Keratinocyte (primary cell): ENCODE data around the gene UGT1A4. TPM values are rescaled to one million over a fixed set of nuclear protein-coding genes. Genes with fewer than 3 reads are reported as not detected.

Experiments used
- DNase-seq: peaks from one replicate; pipeline ENCODE4 v3.0.0-alpha.2; 2011; ENCODE audit warnings: low read depth, missing footprints, low spot score
- FAIRE-seq: peaks from 2 replicates; lab custom pipeline; 2011; peaks lifted over from hg19 to GRCh38; lab: Jason Lieb, UNC
- H2AFZ ChIP-seq: 2 replicates; pipeline ENCODE4 v1.6.0; 2012; ENCODE audit warnings: low read length, control low read depth, inconsistent platforms; ENCODE audit not compliant: control insufficient read depth
- H3K27ac ChIP-seq: 2 replicates; pipeline ENCODE4 v1.5.1; 2011; ENCODE audit warnings: low read length; ENCODE audit not compliant: control insufficient read depth, insufficient read depth
- H3K27me3 ChIP-seq: 3 replicates; pipeline ENCODE4 v1.6.0; 2011; ENCODE audit warnings: low read length; ENCODE audit not compliant: control insufficient read depth, insufficient read depth; ENCODE audit errors: extremely low read depth
- H3K36me3 ChIP-seq, 2 experiments: 2 replicates in 1 of 2; 3 replicates in 1 of 2; pipeline ENCODE4 v1.5.1; 2011; ENCODE audit warnings: low read length in 2 of 2, mild to moderate bottlenecking in 1 of 2; ENCODE audit not compliant: control insufficient read depth in 2 of 2, insufficient read depth in 2 of 2; ENCODE audit errors: extremely low read depth in 1 of 2
- H3K4me1 ChIP-seq: 3 replicates; pipeline ENCODE4 v1.5.1; 2011; ENCODE audit warnings: low read length; ENCODE audit not compliant: control insufficient read depth, insufficient read depth; ENCODE audit errors: extremely low read depth
- H3K4me2 ChIP-seq: 3 replicates; pipeline ENCODE4 v1.6.0; 2011; ENCODE audit warnings: low read depth, low read length; ENCODE audit not compliant: control insufficient read depth, insufficient read depth; ENCODE audit errors: extremely low read depth
- H3K4me3 ChIP-seq, 3 experiments: fragments of 200-600 bp in 1 of 3; sonication (generic) in 1 of 3; 2 replicates in 2 of 3; 3 replicates in 1 of 3; pipeline ENCODE4 v1.5.1; 2011 to 2016; ENCODE audit warnings: low read length in 3 of 3, mild to moderate bottlenecking in 3 of 3, control low read depth in 2 of 3, inconsistent platforms in 1 of 3, low read depth in 1 of 3, mixed read lengths in 1 of 3, mixed run types in 1 of 3, moderate library complexity in 1 of 3; ENCODE audit not compliant: control insufficient read depth in 2 of 3, insufficient read depth in 2 of 3; ENCODE audit errors: extremely low read depth in 1 of 3
- H3K79me2 ChIP-seq: 2 replicates; pipeline ENCODE4 v1.6.0; 2012; ENCODE audit warnings: low read length; ENCODE audit not compliant: control insufficient read depth, insufficient read depth
- H3K9ac ChIP-seq: 3 replicates; pipeline ENCODE4 v1.6.0; 2011; ENCODE audit warnings: low read length; ENCODE audit not compliant: control insufficient read depth, insufficient read depth; ENCODE audit errors: extremely low read depth
- H3K9me1 ChIP-seq: 3 replicates; pipeline ENCODE4 v1.6.0; 2011; ENCODE audit warnings: low read length; ENCODE audit not compliant: control insufficient read depth, insufficient read depth; ENCODE audit errors: extremely low read depth
- H3K9me3 ChIP-seq: 2 replicates; pipeline ENCODE4 v1.5.1; 2012; ENCODE audit warnings: low read depth, low read length; ENCODE audit not compliant: control insufficient read depth
- H4K20me1 ChIP-seq: 3 replicates; pipeline ENCODE4 v1.6.0; 2011; ENCODE audit warnings: low read length; ENCODE audit not compliant: control insufficient read depth, insufficient read depth; ENCODE audit errors: extremely low read depth
- EZH2 ChIP-seq: IDR thresholded peaks from one replicate; pipeline ENCODE4 v1.6.1; 2012; ENCODE audit warnings: inconsistent platforms, mild to moderate bottlenecking, low read length, moderate library complexity
- dilution Hi-C: fragments of 300-500 bp; cut with MboI; formaldehyde crosslinking; loops from one replicate; pipeline ENCODE4 v1.7.0; 2020; ENCODE audit warnings: low sequenced_read_pairs; ENCODE audit not compliant: extremely low pct_ligation_motif_present
- polyA plus RNA-seq, 5 experiments: library from polyadenylated mRNA; depleted of rRNA in 3 of 5; stranded (reverse) in 3 of 5; stranded (forward) in 1 of 5; unstranded in 1 of 5; fragments of >200 nt; gene quantifications; 1 replicate in 1 of 5; 2 replicates in 3 of 5; 3 replicates in 1 of 5; pipeline versions ENCODE4 v1.2.1 to v1.2.3, GENCODE V29; 2011 to 2012; ENCODE audit warnings: missing spikeins in 2 of 5, low read depth in 1 of 5, low replicate concordance in 1 of 5
- TF ChIP-seq, protein P1 (sequence below), 3 experiments: IDR thresholded peaks in 1 of 3; conservative IDR thresholded peaks in 1 of 3; optimal IDR thresholded peaks in 1 of 3; 2 replicates in 2 of 3; 3 replicates in 1 of 3; pipeline versions ENCODE3 to v1.5.1; 2011; ENCODE audit warnings: low read length in 3 of 3, mild to moderate bottlenecking in 3 of 3, moderate library complexity in 2 of 3, control low read depth in 1 of 3, inconsistent platforms in 1 of 3; ENCODE audit not compliant: insufficient read depth in 2 of 3; ENCODE audit errors: extremely low read depth in 1 of 3

The UGT1A4 gene
- polyA plus RNA-seq, 1 donor (not counting 4 experiments of a cell fraction or from before 2014, with no cell fraction given), result 2.4 TPM

DNA sequence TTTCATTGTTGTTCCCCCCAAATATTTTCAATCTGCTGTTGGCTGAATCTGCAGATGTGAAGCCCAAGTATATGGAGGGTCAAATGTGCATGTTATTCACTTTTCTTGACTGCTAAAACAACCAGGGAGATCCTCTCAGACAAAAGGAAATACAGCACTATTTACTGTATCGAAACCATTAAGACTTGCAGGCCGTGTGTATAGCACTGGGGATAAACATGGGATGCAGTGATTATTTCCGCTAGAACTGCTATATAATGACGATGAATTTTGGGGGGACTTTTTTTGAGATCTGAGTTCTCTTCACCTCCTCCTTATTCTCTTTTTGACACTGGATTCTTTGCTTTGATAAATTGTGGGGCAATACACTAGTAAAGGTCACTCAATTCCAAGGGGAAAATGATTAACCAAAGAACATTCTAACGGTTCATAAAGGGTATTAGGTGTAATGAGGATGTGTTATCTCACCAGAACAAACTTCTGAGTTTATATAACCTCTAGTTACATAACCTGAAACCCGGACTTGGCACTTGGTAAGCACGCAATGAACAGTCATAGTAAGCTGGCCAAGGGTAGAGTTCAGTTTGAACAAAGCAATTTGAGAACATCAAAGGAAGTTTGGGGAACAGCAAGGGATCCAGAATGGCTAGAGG is 38.0 kb downstream of the UGT1A4 start:
- Histone ChIP-seq H3K36me3 (peaks cover 2 to 8% of the 10 kb centered on the region in 2 experiments), H3K4me3 (no peak overlapping the region), H3K9ac (no peak overlapping the region), H3K9me1 (no peaks in the 10 kb centered on the region), H2AFZ (no peak overlapping the region), H3K79me2 (peaks cover 4% of the 10 kb centered on the region), H3K27ac (no peak overlapping the region), H3K4me2 (no peak overlapping the region), H3K27me3 (no peaks in the 10 kb centered on the region), H3K4me1 (peaks cover 15% of the 10 kb centered on the region), H3K9me3 (no peaks in the 10 kb centered on the region), H4K20me1 (peaks cover 2% of the 10 kb centered on the region)
- dilution Hi-C loops, result no loop called here
- FAIRE-seq (no peak), DNase-seq (no peak)
- TF ChIP-seq, protein P1, sequence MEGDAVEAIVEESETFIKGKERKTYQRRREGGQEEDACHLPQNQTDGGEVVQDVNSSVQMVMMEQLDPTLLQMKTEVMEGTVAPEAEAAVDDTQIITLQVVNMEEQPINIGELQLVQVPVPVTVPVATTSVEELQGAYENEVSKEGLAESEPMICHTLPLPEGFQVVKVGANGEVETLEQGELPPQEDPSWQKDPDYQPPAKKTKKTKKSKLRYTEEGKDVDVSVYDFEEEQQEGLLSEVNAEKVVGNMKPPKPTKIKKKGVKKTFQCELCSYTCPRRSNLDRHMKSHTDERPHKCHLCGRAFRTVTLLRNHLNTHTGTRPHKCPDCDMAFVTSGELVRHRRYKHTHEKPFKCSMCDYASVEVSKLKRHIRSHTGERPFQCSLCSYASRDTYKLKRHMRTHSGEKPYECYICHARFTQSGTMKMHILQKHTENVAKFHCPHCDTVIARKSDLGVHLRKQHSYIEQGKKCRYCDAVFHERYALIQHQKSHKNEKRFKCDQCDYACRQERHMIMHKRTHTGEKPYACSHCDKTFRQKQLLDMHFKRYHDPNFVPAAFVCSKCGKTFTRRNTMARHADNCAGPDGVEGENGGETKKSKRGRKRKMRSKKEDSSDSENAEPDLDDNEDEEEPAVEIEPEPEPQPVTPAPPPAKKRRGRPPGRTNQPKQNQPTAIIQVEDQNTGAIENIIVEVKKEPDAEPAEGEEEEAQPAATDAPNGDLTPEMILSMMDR (optimal IDR thresholded peaks at IDR 0.05 in 1 of 3, IDR thresholded peaks at IDR 0.05 in 1 of 3, conservative IDR thresholded peaks at IDR 0.05 in 1 of 3; ENCODE audit: extremely low read depth in 1 of 3, insufficient read depth in 2 of 3, low read length in 3 of 3), result no peak
- no peak for TF ChIP-seq EZH2

DNA sequence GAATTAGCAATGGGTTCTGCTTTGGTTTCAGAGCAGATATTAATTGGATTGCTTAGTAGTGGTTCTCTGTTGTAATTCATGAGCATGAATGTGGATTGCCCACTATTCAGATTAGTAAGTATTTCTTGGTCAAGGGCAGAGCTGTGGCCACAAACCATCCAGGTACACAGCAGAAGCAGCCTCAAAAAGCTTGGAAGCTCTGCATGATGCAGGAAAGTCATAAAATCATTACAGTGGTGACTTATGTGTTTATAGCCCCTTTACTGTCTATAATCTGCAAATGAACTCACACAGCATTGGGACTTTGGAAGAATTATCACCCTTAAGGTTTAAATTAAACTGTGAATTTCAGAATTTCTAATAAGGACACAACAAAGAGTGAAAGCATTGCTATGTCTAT is 39.6 kb downstream of the UGT1A4 start:
- peaks cover 2% of the 10 kb centered on the region for H4K20me1 ChIP-seq
- H2AFZ ChIP-seq, result no peak overlapping the region
- no peak overlapping the region for H3K4me2 ChIP-seq
- no peak overlapping the region for H3K27ac ChIP-seq
- H3K9me1 ChIP-seq, result no peaks in the 10 kb centered on the region
- FAIRE-seq, result no peak
- H3K4me3 ChIP-seq, result no peak overlapping the region
- no peak for DNase-seq
- peaks cover 21% of the 10 kb centered on the region for H3K4me1 ChIP-seq
- no peak overlapping the region for H3K9ac ChIP-seq
- peaks cover 2 to 8% of the 10 kb centered on the region in 2 experiments for H3K36me3 ChIP-seq
- no peaks in the 10 kb centered on the region for H3K27me3 ChIP-seq
- TF ChIP-seq EZH2, result no peak
- TF ChIP-seq, protein P1 (optimal IDR thresholded peaks at IDR 0.05 in 1 of 3, IDR thresholded peaks at IDR 0.05 in 1 of 3, conservative IDR thresholded peaks at IDR 0.05 in 1 of 3; ENCODE audit: extremely low read depth in 1 of 3, insufficient read depth in 2 of 3, low read length in 3 of 3), result no peak
- dilution Hi-C loops, result no loop called here
- H3K9me3 ChIP-seq, result no peaks in the 10 kb centered on the region
- H3K79me2 ChIP-seq, result peaks cover 5% of the 10 kb centered on the region
